Stimulated activated CD8-positive, alpha-beta memory T cell treated with anti-CD3 and anti-CD28 coated beads, Interleukin-12 subunit alpha, Interleukin-12 subunit beta, amount 100 ng/mL, for 1 hour (primary cell): ENCODE measurements around the gene GNB3.
A peak's percentile ranks its signal among the peaks of the same experiment; 100 is the strongest.

Source experiments
- DNase-seq: peaks from one replicate; pipeline ENCODE4 v3.0.0-alpha.2; 2020; ENCODE audit warnings: low read depth

Gene GNB3

DNA sequence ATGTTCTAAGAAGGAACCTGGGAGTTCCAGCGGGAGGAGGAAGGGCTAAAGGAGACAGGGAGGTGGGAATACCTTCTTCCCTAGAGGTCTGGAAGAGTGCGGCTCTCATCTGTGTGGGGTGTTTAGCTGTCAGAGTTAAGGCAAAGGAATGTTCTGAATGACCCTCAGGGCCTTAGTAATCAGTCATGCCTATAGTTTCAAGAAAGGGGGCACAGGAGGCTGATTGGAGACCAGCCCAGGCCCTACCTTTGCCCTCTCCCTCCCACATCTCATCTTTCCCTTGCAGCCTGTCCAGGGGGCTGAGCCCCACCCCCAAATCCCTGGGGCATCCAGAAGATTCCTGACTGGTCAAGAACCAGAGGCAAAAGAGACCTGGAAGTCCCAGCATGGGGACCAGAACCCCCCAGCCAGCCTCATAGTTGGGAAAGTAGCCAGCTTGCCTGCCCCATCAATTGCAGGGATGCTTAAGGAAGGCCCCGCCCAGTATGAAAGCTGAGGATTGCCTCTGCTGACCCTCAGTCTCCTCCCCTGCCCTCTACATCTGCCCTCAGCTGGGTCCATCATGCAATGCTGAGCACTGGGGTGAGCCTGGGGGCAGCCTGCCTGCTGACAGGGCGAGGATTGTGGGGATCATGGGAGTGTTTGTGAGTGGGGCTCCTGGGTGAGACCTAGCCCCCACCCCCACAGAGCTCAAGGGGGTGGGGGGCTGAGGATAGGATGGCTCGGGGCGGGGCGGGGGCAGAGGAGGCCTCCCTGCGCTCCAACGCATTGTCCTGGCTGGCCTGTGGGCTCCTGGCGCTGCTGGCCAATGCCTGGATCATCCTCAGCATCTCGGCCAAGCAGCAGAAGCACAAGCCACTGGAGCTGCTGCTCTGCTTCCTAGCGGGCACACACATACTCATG, 17.3 kb upstream of the GNB3 start:
- no peak for DNase-seq

- DNase-seq, result no peak
Measured at GRCh38 chr12:6824085-6824775, 16.5 kb upstream of the GNB3 start.

- no peak for DNase-seq
Measured at GRCh38 chr12:6824901-6825381, 15.8 kb upstream of the GNB3 start.

DNA sequence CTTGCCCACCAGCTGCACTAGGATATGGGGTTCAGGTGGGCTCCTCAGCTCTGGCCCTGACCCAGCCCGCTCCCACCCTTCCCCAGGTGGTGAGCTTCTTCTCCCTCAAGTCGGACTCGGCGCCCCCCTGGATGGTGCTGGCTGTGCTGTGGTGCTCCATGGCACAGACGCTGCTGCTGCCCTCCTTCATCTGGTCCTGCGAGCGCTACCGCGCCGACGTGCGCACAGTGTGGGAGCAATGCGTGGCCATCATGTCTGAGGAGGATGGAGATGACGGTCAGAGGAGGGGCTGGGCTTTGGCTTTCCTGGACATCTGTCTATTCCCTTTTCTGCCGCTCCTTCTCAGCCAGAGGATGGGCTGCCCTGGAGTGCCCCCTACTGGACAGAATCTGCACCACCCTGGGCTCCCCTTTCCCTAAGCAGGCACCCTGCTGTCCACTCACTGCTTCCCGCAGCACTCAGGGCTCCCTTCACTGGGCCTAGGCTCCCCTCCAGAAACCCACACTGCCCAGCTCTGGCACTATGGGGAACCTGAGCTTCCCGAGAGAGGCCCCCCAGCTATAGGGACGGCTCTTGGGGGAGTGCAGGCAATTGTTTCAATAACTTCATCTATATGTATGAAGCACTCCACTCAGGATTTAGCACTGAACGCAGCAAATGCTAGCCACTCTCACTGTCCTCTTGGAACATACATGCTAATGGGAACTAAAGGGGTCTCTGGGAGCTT, 15.2 kb upstream of the GNB3 start:
- DNase-seq, result peak; percentile 65

GRCh38 chr12:6826125-6826733, 14.5 kb upstream of the GNB3 start:
- no peak for DNase-seq

DNA sequence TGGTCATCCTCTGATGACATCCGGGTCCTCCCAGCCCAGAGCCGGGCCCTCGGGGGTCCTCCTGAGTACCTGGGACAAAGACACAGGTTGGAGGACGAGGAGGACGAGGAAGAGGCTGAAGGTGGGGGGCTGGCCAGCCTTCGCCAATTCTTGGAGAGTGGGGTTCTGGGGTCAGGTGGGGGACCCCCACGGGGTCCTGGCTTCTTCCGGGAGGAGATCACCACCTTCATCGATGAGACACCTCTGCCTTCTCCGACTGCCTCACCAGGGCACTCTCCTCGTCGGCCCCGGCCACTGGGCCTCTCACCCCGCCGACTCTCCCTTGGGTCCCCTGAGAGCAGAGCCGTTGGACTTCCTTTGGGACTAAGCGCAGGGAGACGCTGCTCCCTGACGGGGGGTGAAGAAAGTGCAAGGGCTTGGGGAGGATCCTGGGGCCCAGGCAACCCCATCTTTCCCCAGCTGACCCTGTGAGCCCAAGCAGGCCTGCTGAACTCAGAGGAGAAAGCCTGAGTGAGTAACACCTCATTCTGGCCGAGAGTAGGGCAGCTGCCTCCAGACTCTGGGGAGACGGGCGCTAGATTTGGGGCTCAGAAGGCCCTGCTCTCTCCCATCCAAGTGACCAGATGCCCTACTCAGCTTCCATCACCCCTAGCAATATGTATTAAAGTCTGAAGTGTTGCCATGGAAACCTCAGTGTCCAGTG, 13.8 kb upstream of the GNB3 start:
- no peak for DNase-seq

DNA sequence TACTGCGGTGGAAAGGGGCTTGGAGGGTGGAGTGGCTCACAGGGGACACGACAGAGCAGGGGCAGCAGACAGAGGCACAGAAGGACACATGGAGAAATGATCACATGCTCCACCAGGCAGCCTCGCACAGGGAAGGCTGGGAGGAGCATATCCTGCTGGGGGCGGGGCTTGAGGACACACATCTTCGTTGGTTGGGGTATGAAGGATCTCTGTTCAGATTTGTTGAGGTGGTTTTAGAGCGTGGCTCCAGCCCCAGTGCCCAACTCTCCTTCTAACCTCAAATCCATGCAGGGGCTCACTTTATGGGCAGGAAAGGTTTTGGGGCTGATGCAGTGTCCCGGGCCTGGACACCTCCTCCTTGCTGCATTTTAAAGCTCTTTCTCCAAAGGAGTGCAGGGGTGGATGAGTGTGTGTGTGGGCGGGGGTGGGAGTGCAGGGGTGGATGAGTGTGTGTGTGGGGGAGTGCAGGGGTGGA, 13.3 kb upstream of the GNB3 start:
- no peak for DNase-seq

GRCh38 chr12:6827982-6828780, 12.5 kb upstream of the GNB3 start, which contains the start of gene P3H3:
Gene P3H3, plus strand, starts transcription at chr12:6828407. Its CDS starts 34 bp downstream, at chr12:6828441.
- DNase-seq, result no peak

DNA sequence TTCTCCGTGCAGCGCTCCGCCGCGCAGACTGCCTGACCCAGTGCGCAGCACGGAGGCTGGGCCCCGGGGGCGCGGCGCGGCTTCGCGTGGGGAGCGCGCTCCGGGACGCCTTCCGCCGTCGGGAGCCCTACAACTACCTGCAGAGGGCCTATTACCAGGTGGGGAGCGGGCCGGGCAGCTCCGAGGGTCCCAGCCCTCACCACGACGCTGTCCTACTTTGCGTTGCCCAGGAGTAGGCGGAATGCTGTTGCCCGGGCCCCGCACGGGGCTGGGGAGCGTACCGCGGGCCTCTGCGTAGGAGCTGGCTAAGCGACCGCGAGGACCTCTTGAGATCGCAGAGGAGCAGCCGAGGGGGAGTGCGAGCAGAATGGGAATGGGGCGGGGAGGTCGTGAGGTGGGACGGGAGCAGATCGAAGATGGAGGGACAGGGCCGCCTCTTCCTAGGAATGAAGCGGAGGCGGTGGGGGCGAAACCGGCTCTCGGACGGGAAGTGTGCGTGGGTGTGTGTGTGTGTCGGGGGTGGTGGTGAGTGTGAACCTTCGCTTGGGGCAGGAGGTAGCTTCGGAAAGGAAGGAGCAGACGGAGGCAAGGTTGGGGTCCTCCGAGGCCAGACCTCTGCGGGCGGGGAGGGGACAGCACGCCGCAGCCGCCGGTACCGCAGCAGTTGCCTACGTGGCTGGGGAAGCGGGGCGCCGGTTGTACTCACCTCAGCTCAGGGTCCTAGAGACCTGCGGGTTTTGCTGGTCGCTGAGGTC, 11.8 kb upstream of the GNB3 start:
- DNase-seq, result no peak

DNA sequence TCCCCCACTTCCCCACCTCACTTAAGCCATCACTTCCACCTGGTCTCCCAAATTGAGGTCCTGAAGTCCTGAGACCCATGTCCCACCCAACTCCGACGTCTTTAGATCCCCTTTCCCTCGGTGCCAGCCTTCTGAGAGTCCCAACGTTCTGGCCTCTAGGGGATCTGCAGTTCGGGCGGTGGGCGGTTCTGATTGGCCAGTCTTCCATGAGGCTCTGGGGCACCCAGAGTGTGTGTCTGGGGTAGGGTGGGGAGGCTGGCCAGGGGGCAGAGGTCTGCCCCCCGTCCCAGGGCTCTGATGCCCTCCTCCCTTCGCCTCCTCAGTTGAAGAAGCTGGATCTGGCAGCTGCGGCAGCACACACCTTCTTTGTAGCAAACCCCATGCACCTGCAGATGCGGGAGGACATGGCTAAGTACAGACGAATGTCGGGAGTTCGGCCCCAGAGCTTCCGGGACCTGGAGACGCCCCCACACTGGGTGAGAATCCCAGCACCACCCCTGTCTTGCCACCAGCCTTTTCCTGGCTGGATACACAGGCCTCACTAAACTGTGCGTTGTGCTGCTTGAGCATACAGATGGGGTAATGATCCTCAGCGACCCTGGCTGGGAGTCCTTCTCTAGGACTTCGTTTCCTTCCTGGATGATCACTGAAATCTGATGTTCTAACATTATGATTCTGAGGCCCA, 11.0 kb upstream of the GNB3 start:
- DNase-seq, result no peak

DNA sequence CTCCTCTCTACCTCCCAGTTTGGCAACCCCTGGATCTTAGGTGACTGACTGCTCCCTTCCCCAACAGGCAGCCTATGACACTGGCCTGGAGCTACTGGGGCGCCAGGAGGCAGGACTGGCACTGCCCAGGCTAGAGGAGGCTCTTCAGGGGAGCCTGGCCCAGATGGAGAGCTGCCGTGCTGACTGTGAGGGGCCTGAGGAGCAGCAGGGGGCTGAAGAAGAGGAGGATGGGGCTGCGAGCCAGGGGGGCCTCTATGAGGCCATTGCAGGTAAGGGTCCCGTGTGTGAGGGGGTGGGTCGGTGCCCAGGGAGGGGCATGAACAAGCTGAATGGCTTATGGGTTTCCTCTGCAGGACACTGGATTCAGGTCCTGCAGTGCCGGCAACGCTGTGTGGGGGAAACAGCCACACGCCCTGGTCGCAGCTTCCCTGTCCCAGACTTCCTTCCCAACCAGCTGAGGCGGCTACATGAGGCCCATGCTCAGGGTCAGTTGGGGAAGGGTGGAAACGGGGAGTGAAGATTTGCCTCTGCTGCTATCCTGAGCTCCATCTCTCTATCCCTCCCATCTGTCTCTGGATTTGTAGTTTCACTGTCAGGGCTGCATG, 10.3 kb upstream of the GNB3 start:
- no peak for DNase-seq

- DNase-seq, result no peak
Measured at GRCh38 chr12:6830999-6831398, 9.7 kb upstream of the GNB3 start.

DNA sequence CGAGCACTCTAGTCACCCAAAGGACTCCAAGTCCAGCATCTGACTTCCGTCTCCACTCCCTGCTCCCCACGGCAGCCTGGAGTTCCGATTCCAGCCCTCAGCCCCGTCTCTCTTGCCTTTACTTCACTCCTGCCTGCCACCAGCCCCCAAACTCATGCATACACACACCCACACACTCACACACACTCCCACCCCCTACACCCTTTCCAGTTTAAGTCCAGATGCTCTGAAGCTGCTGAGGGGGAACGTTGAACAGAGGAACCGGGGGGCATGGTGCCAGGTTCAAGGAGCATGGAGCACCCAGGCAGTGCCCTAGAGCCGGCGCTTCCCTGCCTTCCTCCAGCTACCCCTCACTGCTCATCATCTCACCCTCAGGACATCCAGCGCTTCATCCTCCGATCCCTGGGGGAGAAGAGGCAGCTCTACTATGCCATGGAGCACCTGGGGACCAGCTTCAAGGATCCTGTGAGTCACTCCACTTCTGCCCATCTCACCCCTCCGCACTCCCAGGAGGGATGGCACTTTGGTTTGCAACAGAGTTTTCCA, 9.2 kb upstream of the GNB3 start:
- no peak for DNase-seq

DNA sequence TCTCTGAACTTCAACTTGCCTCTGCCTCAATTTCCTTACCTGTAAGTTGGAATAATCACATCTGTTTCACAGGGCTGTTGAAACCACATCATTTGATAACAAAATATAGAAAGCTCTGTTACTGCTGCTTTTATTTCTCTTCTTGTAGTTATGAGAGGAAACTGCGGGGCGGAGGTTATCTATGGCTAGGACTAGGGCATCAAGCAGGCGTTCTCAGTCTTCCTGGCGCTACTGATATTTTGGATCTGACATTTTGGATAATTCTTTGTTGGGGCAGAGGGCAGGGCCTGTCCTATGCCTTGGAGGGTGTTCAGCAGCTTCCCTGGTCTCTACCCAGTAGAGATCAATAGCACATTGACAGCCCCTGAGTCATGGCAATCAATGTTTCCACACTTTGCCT, 8.6 kb upstream of the GNB3 start:
- no peak for DNase-seq

DNA sequence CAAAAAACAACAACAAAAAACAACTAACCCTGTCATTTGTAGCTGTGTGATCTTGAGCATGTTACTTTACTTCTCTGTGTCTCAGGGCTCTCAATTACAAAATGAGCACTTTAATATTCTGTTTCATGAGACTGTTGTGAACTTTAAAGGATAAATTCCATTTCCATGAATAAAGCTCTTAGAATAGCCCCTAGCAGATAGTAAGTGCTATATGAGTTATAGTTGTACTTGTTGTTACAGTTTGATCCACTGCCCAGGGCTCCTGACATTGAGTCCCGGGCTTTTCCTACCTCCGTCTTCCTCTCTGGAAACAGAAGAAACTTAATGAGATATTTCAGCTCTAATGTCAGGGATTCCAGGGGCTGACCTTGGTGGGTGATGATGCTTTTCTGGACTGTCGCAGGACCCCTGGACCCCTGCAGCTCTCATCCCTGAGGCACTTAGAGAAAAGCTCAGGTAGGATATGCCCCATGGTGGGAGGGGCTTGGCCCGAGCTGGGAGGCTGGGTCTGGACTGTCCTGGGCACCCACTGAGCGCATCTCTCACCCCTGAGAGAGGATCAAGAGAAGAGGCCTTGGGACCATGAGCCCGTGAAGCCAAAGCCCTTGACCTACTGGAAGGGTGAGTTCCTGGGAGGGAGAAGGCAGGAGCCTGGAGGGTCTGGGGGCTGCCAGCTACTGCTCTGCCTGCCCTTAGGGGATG, 7.4 kb upstream of the GNB3 start:
- DNase-seq, result no peak

DNA sequence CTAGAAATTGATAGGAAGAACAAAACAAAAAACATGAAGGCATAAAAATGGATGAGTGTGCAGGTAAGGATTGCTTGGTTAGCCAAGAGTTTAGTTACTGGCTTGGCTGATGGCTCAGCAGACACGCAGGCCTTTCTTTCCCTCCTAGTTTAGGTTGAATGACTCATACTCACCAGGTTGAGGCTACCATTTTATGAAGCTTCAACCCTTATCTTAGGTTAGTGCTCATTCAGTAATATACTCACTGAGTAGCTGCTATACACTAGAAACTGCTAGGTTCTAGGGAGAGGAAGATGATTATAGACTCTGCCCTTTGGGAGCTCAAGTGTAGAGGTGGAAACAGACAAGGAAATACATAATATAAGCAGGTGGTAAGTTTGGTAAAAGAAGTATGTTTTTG, 6.5 kb upstream of the GNB3 start:
- DNase-seq, result no peak

DNA sequence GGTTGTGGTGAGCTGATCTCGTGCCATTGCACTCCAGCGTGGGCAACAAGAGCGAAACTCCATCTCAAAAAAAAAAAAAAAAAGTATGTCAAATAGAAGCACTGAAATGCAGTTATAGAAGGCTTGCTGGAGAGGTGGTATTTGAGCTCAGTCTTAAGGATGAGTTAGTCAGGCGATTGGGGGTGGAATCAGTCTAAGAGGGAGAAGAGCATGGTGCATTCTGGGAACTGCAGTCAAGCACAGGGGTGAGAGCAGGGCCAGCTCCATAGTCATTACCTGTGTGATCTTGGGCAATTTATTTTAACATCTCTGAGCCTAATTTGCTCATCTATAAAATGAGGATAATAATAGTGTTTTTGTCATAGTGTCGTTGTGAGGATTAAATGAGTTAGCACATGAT, 5.9 kb upstream of the GNB3 start:
- DNase-seq, result no peak

- DNase-seq, result no peak
Measured at GRCh38 chr12:6836851-6837250, 3.9 kb upstream of the GNB3 start.
